Dedifferentiated amniotic fluid mesenchymal stem cell (primary cell): ENCODE measurements around the gene FARP1.
"Not testable (repeated sequence)": the region's sequence is repeated elsewhere in the genome, so short reads cannot be mapped to it uniquely, and the experiment has no call there.

Experiments
- DNase-seq: peaks from one replicate; pipeline ENCODE4 v3.0.0-alpha.2; 2016; ENCODE audit errors: extremely low spot score

FARP1 gene

DNA sequence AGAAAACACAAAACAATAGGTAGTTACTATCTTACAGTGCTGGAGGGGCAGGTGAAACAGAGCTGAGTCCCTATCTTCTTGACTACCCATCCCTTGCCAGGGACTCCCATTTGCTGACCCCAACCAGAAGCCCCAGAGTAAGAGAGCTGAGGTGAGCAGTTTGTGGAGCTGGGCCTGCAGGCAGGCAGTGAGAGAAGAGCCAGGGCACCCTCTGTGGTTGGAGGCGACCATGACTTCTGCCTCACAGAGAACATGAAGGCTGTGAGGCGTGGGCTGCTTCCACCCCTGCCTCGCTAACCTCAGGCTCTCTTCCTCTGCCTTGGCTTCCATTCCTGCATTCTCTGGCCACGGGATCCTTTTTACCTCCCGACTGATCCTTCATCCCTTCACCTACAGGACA lies 81.7 kb downstream of the FARP1 start:
- DNase-seq: no peak

- no peak for DNase-seq
Observed at GRCh38 chr13:98225036-98225940, 82.4 kb downstream of the FARP1 start.

DNA sequence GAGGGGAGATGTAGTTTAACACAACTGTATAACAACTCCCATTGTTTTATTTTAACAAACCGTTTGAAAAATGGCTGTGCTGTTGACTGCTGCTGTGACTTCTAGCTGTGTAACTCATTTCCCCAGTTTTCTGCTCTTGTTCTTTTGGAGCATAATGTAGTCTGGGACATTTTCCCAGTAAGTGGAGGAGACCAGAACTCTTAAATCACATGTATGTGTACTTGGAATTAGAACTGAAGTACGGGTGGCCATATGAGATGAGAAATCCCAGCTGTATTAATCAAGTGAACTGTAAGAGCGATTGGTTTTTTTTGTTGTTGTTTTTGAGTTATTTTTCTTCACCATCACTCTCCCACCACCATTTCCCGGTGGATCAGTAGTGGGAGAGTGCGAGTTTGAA lies 83.6 kb downstream of the FARP1 start:
- DNase-seq: no peak

DNA sequence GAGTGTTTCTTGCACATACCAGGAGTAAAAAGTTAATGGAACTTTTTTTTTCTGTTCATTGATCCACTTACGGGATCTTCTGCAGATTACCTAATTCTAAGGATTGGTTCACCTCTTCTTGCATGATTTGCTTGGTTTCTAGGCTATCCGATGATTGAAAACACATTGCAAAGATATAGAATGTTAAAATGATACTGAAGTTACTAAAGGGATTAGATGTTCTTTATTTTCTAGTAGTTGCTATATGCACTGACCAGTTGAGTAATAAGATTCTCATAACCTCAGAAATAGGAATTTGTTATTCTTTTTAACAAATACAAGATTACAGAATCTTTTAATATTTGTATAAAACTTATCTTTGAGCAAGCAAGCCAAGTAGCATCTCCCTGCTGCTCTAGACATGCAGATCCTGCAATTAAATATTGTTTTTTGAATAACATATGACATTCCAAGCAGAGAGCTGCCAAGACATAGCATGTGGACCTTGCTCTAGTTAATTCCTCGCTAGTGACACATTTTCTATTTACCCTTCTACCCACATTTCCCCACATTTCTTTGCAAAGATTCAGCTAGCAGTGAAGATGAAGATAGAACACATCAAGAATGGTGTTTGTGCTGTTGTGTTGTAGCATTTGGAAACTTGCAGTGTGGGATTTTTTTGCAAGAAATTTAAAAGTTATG lies 85.9 kb downstream of the FARP1 start:
- DNase-seq: peak; percentile 28

DNA sequence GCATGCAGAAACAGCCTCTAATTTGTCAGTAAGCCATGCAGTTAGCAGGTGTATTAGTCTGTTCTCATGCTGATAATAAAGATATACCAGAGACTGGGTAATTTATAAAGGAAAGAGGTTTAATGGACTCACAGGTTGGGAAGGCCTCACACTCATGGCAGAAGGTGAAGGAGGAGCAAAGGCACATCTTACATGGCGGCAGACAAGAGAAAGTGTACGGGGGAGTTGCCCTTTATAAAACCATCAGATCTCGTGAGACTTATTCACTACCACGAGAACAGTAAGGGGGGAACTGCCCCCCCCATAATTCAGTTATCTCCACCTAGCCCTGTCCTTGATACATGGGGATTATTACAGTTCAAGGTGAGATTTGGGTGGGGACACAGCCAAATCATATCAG lies 87.9 kb downstream of the FARP1 start:
- DNase-seq: not testable (repeated sequence)

DNA sequence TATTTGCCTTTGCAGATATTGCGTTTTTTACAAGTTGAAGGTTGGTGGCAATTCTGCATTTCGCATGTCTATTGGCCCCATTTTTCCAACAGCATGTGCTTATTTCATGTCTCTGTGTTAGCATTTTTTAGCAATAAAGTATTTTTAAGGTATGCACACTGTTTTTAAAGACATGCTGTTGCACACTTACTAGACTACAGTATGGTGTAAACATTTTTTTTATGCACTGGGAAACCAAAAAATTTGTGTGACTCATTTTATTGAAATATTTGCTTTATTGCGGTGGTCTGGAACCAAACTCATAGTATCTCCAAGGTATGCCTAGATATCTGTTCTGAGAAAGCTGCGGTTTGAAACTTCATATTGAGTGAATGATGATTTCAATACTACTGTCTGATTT lies 89.6 kb downstream of the FARP1 start:
- DNase-seq: no peak

GRCh38 chr13:98233127-98233526 lies 90.2 kb downstream of the FARP1 start:
- DNase-seq: no peak

GRCh38 chr13:98234348-98234747 lies 91.5 kb downstream of the FARP1 start:
- DNase-seq: no peak

- no peak for DNase-seq
Observed at GRCh38 chr13:98236197-98236596, 93.3 kb downstream of the FARP1 start.

- DNase-seq: no peak
Observed at GRCh38 chr13:98237331-98237730, 94.4 kb downstream of the FARP1 start.

GRCh38 chr13:98239162-98240076 lies 96.5 kb downstream of the FARP1 start:
- no peak for DNase-seq

DNA sequence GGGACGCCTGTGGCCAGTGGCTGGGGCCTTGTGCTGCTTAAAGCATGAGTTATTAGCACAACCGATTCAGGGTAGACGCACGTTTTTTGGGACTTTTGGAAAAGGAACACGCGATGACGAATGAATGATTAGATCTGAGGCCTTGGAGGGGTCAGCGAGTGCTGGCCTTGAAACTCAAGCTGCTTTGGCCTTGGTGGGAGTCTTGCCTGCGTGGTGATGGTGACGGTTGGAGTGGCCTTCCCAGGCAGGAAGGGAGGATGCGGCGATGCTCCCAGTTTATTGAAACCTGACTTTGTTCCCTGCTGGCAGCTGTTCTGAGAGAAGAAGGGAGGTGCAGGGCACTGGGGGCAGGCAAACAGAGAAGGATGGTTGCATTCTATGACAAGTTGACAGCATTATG lies 97.2 kb downstream of the FARP1 start:
- DNase-seq: no peak

- DNase-seq: no peak
Observed at GRCh38 chr13:98240974-98241373, 98.1 kb downstream of the FARP1 start.

DNA sequence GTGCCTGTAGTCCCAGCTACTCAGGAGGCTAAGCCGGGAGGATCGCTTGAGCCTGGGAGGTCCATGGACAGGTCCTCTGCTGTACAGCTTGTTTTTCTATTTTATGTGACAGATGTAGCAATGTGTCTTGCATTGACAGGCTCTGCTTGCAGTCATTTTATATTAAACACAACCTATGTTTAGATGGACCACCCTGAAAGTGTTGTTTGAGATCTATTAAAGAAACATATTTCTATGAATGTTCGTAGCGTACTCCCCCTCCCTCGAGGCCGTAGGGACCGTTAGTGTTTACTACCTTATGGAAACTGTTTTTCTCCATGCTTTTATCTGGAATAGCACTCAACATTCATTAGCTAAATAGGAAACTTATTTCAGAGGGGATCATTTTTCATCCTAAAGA lies 99.1 kb downstream of the FARP1 start:
- no peak for DNase-seq

DNA sequence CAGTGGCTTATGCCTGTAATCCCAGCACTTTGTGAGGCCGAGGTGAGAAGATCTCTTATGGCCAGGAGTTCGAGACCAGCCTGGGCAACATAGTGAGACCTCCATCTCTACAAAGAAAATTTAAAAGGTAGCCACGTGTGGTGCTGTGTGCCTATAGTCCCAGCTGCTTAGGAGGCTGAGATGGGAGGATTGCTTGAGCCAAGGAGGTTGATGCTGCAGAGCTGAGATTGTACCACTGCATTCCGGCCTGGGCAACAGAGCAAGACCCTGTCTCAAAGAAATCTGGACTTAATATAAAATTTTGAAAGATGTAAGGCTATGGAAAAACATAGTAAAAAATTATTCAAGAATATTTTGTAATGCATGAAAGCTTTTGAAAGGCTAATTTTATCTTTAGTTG lies 99.5 kb downstream of the FARP1 start:
- DNase-seq: no peak

DNA sequence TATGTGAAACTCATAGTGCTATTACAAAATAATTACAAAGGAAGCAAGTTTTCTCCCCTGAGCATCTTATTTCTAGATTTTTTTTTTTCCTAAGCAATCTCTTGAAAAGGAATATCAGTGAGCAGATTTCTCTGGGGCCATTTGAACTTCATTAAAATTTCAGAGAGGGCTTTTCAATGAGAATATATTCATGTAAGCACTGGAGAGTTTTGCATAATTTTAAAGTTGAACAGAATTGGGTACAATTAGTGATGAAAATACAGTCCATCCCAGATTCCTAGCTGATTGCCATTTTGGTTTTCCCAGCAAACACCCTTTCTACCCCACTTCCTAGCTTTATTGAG lies 101.0 kb downstream of the FARP1 start:
- no peak for DNase-seq

DNA sequence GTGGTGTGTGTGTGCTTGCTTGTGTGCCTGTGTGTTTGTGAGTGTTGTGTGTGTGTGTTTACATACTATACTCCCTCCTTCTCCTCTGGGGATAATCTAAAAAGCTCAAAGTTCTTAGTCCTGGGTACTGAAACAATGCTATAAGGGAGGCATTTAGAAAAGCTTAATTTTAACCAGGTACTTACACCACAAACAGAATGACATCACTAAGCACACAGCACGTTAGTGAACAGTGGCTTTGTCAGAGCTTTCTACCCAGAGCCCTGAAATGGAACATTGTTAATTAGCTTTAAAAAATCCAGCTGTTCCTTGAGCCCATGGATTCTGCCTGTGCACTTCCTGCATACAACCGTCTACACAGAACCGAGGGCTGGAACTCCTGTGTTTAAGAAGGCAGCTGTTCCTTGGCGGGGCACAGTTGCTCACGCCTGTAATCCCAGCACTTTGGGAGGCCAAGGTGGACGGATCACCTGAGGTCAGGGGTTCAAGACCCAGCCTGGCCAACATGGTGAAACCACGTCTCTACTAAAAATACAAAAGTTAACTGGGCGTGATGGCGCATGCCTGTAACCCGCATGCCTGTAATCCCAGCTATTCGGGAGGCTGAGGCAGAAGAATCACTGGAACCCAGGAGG lies 103.8 kb downstream of the FARP1 start:
- no peak for DNase-seq

DNA sequence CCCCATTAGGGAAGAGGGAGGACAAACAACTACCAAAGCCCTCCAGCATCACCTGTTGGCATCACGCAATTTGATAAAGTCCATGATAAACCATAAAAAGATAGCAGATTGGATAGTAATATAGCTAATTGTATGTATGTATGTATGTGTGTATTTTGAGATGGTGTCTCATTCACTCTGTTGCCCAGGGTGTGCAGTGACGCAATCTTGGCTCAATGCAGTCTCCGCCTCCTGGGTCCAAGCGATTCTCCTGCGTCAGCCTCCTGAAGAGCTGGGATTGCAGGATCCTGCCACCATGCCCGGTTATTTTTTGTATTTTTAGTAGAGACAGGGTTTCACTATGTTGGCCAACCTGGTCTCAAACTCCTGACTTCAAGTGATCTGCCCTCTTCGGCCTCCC lies 108.8 kb downstream of the FARP1 start:
- no peak for DNase-seq

DNA sequence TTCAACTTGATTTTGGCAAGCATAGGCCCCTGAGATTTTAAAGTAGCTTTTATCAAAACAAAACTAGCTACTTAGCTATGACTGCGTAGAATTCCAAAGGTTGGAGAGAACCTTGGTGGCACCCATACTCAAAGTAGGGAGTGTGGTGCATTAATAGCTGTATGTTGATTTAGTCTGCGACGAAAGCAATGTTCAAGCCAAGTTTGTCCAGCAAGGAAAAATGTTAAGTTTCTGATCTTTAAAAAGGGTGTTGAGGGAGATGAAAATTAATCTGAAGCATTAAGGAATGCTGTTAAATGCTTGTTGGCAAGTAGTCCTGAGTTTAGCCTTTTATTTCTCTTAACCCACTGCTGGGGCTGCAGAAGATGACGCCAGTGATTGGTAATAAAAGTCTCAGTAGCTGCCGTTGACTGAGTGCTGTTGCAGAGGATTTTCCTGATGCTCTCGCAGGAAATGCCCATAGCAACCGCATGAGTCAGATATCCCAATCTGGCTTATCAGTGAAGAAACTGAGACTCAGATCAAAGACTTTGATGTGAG lies 110.1 kb downstream of the FARP1 start:
- DNase-seq: peak; percentile 48

DNA sequence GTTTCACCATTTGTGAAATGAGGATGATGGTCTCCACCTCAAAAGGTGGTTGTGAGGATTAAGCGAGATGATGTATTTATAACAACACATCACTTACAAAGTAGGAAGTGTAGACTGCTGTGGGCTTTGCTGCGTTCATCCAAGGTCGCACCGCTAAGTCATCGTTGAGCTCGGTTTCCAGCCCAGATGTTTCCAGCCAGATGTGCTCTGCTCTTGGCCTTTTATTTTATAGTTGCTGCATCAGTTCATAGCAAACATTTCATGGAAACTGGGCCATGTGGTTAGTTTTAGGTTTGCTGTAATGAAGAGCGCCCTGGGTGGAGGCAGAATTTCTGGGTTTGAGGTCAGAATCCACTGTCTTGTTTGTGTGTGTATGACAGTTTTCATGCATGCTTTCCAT lies 110.6 kb downstream of the FARP1 start:
- DNase-seq: no peak

DNA sequence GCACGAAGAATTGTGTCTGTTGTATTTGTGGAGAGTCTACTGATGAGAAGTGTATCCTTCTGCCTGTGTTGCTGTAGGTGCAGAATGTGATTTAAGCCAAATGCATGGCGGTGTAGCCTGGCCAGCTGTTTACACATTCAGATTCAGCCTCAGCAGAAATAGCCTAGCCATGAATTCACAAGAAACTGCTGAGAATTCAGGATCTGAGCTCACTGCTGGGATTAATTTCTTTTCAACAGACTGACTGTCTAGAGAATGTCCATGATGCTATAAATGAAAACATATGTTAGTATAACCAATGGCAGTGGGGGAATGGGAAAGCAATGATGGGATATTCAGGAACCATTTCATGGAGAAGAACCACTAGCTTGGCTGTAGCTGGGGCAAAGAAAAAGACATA lies 111.6 kb downstream of the FARP1 start:
- peak; percentile 70 for DNase-seq

DNA sequence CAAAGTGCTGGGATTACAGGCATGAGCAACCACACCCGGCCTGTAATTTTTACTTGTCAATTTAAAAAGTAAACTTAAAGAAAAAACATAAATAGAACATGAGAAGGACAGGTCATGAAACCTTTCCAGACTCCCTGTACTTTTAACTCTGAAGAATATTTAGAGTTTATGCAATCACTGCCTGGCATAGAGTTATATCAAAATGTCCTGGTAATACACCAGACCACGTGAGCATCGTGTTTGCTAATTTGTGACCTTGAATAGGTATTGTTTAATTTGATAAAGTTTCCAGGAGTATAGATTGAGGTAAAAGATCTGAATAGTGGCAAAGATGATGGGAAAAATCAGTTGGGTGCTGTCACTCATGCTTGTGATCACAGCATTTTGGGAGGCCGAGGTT lies 115.3 kb downstream of the FARP1 start:
- DNase-seq: no peak
